Fibroblast of villous mesenchyme (primary cell): ENCODE results near the gene KCNMA1. TPM values are rescaled to one million over a fixed set of nuclear protein-coding genes. Genes with fewer than 3 reads are reported as not detected.

Source experiments
- DNase-seq: peaks from one replicate; pipeline ENCODE4 v3.0.0-alpha.2; 2010; ENCODE audit warnings: low read depth
- H3K4me3 ChIP-seq: 2 replicates; pipeline ENCODE4 v1.5.1; 2011; ENCODE audit warnings: low read depth, mild to moderate bottlenecking, low read length
- CTCF ChIP-seq: IDR thresholded peaks from 2 replicates; pipeline ENCODE4 v1.5.1; 2012; ENCODE audit warnings: low read depth, mild to moderate bottlenecking, low read length; ENCODE audit not compliant: insufficient read depth
- total RNA-seq: library from RNA; depleted of rRNA; stranded (reverse); fragments of >200 nt; gene quantifications from 2 replicates; pipeline ENCODE4 v1.2.3, GENCODE V29; 2012

KCNMA1 gene
- total RNA-seq, 1 donor: 36.7 TPM

DNA sequence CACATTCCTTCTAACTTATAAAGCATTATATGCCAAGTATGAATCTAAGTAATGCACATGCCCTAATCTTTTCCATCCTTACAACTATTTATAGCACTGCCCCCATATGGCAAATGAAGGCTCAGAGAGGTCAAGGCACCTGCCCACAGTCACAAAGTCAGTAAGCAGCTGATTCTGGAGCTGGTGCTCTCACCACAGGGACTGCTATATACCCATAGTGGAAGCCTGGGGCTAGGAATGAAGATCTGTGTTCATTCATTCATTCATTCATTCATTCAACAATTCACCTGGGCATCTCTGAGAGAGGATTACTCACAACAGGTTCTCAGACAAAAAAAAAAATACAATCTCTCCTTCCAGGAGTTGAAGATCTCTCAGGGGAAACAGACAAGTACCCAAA is 213.4 kb downstream of the KCNMA1 start:
- DNase-seq: no peak
- no peak for TF ChIP-seq CTCF
- no peak overlapping the region for H3K4me3 ChIP-seq

DNA sequence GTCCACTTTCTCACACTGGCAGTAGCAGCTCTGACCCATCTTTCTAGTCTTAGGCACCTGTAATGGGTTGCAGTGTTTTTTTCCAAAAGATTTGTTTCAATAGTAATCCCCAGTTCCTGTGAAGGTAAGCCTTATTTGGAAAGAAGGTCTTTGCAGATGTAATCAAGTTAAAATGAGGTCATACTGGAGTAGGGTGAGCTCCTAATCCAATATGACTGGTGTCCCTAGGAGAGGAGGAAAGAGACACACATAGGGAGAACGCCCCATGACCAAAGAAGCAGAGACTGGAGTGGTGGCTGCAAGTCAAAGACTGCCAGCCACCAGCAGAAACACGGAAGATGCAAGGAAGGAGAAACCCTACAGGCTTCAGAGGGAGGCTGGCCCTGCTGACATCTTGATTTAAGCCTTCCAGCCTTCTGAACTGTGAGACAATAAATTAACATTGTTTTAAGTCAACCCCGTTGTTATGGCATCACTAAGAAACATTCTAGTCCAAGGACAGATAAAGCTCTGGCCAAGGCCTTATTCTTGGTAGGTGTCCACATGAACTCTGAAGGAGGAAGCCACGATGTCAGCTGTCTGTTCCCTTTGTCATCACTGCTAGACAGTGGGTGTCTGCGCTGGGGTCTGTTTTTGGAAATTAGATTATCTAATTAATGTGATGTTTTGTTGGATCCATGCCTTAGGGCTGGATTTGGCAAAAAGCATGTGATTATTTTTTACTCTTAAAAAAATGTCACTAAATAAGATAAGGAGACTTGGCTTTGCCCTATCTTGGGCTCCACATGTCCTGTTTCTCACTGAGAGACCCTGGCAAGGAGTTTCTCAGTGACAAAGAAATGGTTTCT is 214.9 kb downstream of the KCNMA1 start:
- no peak for TF ChIP-seq CTCF
- no peak overlapping the region for H3K4me3 ChIP-seq
- no peak for DNase-seq

GRCh38 chr10:77421591-77421990 is 216.0 kb downstream of the KCNMA1 start:
- TF ChIP-seq CTCF: no peak
- no peak overlapping the region for H3K4me3 ChIP-seq
- DNase-seq: no peak

GRCh38 chr10:77420947-77421523 is 216.6 kb downstream of the KCNMA1 start:
- no peak overlapping the region for H3K4me3 ChIP-seq
- no peak for TF ChIP-seq CTCF
- DNase-seq: no peak

DNA sequence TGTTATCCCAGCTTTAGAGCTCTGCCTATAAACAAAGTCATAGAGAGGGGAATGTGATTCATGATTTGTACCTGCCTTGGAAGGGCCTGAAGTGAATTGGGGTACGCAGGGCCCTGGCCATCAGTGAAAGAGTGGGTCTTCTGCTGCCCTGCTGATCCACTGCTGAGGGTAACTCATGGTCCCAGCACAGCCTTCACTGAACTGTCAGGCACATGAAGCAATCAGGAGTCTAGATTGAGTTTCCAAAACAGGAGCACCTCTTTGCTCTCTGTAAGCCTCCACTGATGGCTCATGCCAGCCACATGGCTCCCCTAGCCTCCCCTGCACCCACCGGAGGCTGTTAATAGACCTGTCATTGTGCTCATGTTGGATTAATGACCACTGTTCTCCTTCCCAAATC is 217.6 kb downstream of the KCNMA1 start:
- TF ChIP-seq CTCF: no peak
- no peak for DNase-seq

GRCh38 chr10:77419056-77419455 is 218.6 kb downstream of the KCNMA1 start:
- no peak for TF ChIP-seq CTCF
- no peak overlapping the region for H3K4me3 ChIP-seq
- DNase-seq: no peak

More for the DNA sequence above, 217.6 kb downstream of the KCNMA1 start:
- H3K4me3 ChIP-seq: no peak overlapping the region
